Measurements from ENCODE around the gene CHD2.
"Not testable (repeated sequence)": the region's sequence is repeated elsewhere in the genome, so short reads cannot be mapped to it uniquely, and the experiment has no call there.

The CHD2 gene

GRCh38 chr15:92910451-92910850 is 10.3 kb downstream of the CHD2 start:
- DNase-seq (ENCODE audit: insufficient read length, low spot score) = no peak
- FAIRE-seq = no peak
- TF ChIP-seq SPI1 (IDR thresholded peaks at IDR 0.05; ENCODE audit: low read depth, low read length) = no peak
- TF ChIP-seq TAF1 (IDR thresholded peaks at IDR 0.05; ENCODE audit: low read depth, low read length) = no peak
- no peak for TF ChIP-seq POLR2A (IDR thresholded peaks at IDR 0.05; ENCODE audit: low read depth, low read length)
- TF ChIP-seq POLR2AphosphoS5 (IDR thresholded peaks at IDR 0.05; ENCODE audit: low read depth, low read length) = no peak
- no peak for TF ChIP-seq POU2F2 (IDR thresholded peaks at IDR 0.05; ENCODE audit: low read depth, low read length)
- TF ChIP-seq PAX5 (IDR thresholded peaks at IDR 0.05; ENCODE audit: insufficient read depth, low read length, severe bottlenecking) = no peak

- DNase-seq (ENCODE audit: insufficient read length, low spot score) (no peak), FAIRE-seq (no peak)
- no peak for TF ChIP-seq POU2F2 (IDR thresholded peaks at IDR 0.05; ENCODE audit: low read depth, low read length)
- no peak for TF ChIP-seq POLR2A (IDR thresholded peaks at IDR 0.05; ENCODE audit: low read depth, low read length)
- TF ChIP-seq SPI1 (IDR thresholded peaks at IDR 0.05; ENCODE audit: low read depth, low read length) = no peak
- TF ChIP-seq POLR2AphosphoS5 (IDR thresholded peaks at IDR 0.05; ENCODE audit: low read depth, low read length) = no peak
These were observed 14.0 kb downstream of the CHD2 start for GRCh38 chr15:92914103-92914499.

GRCh38 chr15:92914768-92915221 is 14.7 kb downstream of the CHD2 start:
- DNase-seq (ENCODE audit: insufficient read length, low spot score) = no peak
- FAIRE-seq = no peak
- TF ChIP-seq POLR2AphosphoS5 (IDR thresholded peaks at IDR 0.05; ENCODE audit: low read depth, low read length) = no peak
- TF ChIP-seq POU2F2 (IDR thresholded peaks at IDR 0.05; ENCODE audit: low read depth, low read length) = no peak
- no peak for TF ChIP-seq SPI1 (IDR thresholded peaks at IDR 0.05; ENCODE audit: low read depth, low read length)
- TF ChIP-seq POLR2A (IDR thresholded peaks at IDR 0.05; ENCODE audit: low read depth, low read length) = no peak
- no peak for TF ChIP-seq PAX5 (IDR thresholded peaks at IDR 0.05; ENCODE audit: insufficient read depth, low read length, severe bottlenecking)
- no peak for TF ChIP-seq TAF1 (IDR thresholded peaks at IDR 0.05; ENCODE audit: low read depth, low read length)

GRCh38 chr15:92915766-92916435 is 15.8 kb downstream of the CHD2 start:
- FAIRE-seq (no peak), DNase-seq (ENCODE audit: insufficient read length, low spot score) (no peak)
- TF ChIP-seq PAX5 (IDR thresholded peaks at IDR 0.05; ENCODE audit: insufficient read depth, low read length, severe bottlenecking) = no peak
- TF ChIP-seq SPI1 (IDR thresholded peaks at IDR 0.05; ENCODE audit: low read depth, low read length) = no peak
- TF ChIP-seq POLR2AphosphoS5 (IDR thresholded peaks at IDR 0.05; ENCODE audit: low read depth, low read length) = no peak
- no peak for TF ChIP-seq TAF1 (IDR thresholded peaks at IDR 0.05; ENCODE audit: low read depth, low read length)
- no peak for TF ChIP-seq POLR2A (IDR thresholded peaks at IDR 0.05; ENCODE audit: low read depth, low read length)

- TF ChIP-seq TAF1 (IDR thresholded peaks at IDR 0.05; ENCODE audit: low read depth, low read length) (no peak), POLR2A (IDR thresholded peaks at IDR 0.05; ENCODE audit: low read depth, low read length) (no peak), SPI1 (IDR thresholded peaks at IDR 0.05; ENCODE audit: low read depth, low read length) (no peak), POU2F2 (IDR thresholded peaks at IDR 0.05; ENCODE audit: low read depth, low read length) (0 out of 2 replicates have a peak, but pooled peaks have one; percentile 27), POLR2AphosphoS5 (IDR thresholded peaks at IDR 0.05; ENCODE audit: low read depth, low read length) (no peak), PAX5 (IDR thresholded peaks at IDR 0.05; ENCODE audit: insufficient read depth, low read length, severe bottlenecking) (no peak)
- DNase-seq (ENCODE audit: insufficient read length, low spot score) (peak; percentile 39), FAIRE-seq (peak; percentile 81)
These were observed 17.7 kb downstream of the CHD2 start for GRCh38 chr15:92917598-92918407.

- FAIRE-seq; DNase-seq (ENCODE audit: insufficient read length, low spot score): not testable (repeated sequence)
These were observed 18.8 kb downstream of the CHD2 start for GRCh38 chr15:92918881-92919280.

- no peak for FAIRE-seq
- TF ChIP-seq TAF1 (IDR thresholded peaks at IDR 0.05; ENCODE audit: low read depth, low read length) (no peak), POLR2AphosphoS5 (IDR thresholded peaks at IDR 0.05; ENCODE audit: low read depth, low read length) (no peak; the same call in 1 of the 2 replicates), PAX5 (IDR thresholded peaks at IDR 0.05; ENCODE audit: insufficient read depth, low read length, severe bottlenecking) (no peak), SPI1 (IDR thresholded peaks at IDR 0.05; ENCODE audit: low read depth, low read length) (no peak), POLR2A (IDR thresholded peaks at IDR 0.05; ENCODE audit: low read depth, low read length) (no peak), POU2F2 (IDR thresholded peaks at IDR 0.05; ENCODE audit: low read depth, low read length) (no peak)
These were observed 20.6 kb downstream of the CHD2 start for GRCh38 chr15:92920595-92921161.

GRCh38 chr15:92921215-92922131 is 21.3 kb downstream of the CHD2 start:
- DNase-seq (ENCODE audit: insufficient read length, low spot score) = no peak
- TF ChIP-seq POU2F2 (IDR thresholded peaks at IDR 0.05; ENCODE audit: low read depth, low read length) = no peak
- TF ChIP-seq POLR2AphosphoS5 (IDR thresholded peaks at IDR 0.05; ENCODE audit: low read depth, low read length) = peak; percentile 18; the same call in 1 of the 2 replicates
- FAIRE-seq = no peak

More at GRCh38 chr15:92920595-92921161, 20.6 kb downstream of the CHD2 start:
- DNase-seq (ENCODE audit: insufficient read length, low spot score) = no peak

GRCh38 chr15:92922418-92923002 is 22.4 kb downstream of the CHD2 start:
- TF ChIP-seq PAX5 (IDR thresholded peaks at IDR 0.05; ENCODE audit: insufficient read depth, low read length, severe bottlenecking) (no peak), TAF1 (IDR thresholded peaks at IDR 0.05; ENCODE audit: low read depth, low read length) (no peak), POLR2AphosphoS5 (IDR thresholded peaks at IDR 0.05; ENCODE audit: low read depth, low read length) (no peak), POU2F2 (IDR thresholded peaks at IDR 0.05; ENCODE audit: low read depth, low read length) (no peak), SPI1 (IDR thresholded peaks at IDR 0.05; ENCODE audit: low read depth, low read length) (no peak), POLR2A (IDR thresholded peaks at IDR 0.05; ENCODE audit: low read depth, low read length) (no peak)
- DNase-seq (ENCODE audit: insufficient read length, low spot score) (no peak), FAIRE-seq (no peak)
